Prostate gland (tissue), 2 donors: ENCODE data around the gene TNKS1BP1.

Experiments used
- CTCF ChIP-seq, 4 experiments: fragments of 200-600 bp in 2 of 4; fragments of 450-650 bp in 2 of 4; sonication (generic) in 2 of 4; IDR thresholded peaks; 1 replicate in 3 of 4; 2 replicates in 1 of 4; pipeline ENCODE4 v1.5.1; 2016 to 2019; ENCODE audit warnings: antibody characterized with exemption in 4 of 4, mild to moderate bottlenecking in 2 of 4, moderate library complexity in 2 of 4
- POLR2A ChIP-seq: fragments of 450-650 bp; IDR thresholded peaks from one replicate; pipeline ENCODE4 v1.6.1; 2016; ENCODE audit warnings: antibody characterized with exemption, mild to moderate bottlenecking

GRCh38 chr11:57359396-57359795, 34.6 kb upstream of the TNKS1BP1 start:
- TF ChIP-seq CTCF (IDR thresholded peaks at IDR 0.05) (no peak), POLR2A (no peak)
